ENCODE results near the gene COG6.

Gene COG6

GRCh38 chr13:39623466-39623865 lies 32.0 kb upstream of the COG6 start:
- no peak for TF ChIP-seq CTCF (conservative IDR thresholded peaks at IDR 0.05; ENCODE audit: low read length)
- DNase-seq (ENCODE audit: low read depth) = no peak
- H3K4me3 ChIP-seq (ENCODE audit: low read length) = no peak overlapping the region

DNA sequence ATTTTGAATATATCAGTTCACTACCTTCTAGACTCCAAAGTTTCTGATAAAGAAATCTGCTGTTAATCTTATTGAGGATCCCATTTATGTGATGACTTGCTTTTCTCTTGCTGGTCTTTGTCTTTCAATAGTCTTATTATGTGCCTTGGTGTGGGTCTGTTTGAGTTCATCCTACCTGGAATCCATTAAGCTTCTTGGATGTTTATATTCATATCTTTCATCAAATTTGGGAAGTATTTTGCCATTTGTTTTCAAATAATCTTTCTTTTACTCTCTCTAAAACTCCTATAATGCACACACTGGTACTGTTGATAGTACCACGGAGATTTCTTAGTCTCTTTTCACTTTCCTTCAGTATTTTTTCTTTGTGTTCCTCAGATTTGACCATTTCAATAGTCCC lies 24.2 kb upstream of the COG6 start:
- TF ChIP-seq CTCF (conservative IDR thresholded peaks at IDR 0.05; ENCODE audit: low read length) = no peak
- DNase-seq (ENCODE audit: low read depth) = no peak
- H3K4me3 ChIP-seq (ENCODE audit: low read length) = no peak overlapping the region

DNA sequence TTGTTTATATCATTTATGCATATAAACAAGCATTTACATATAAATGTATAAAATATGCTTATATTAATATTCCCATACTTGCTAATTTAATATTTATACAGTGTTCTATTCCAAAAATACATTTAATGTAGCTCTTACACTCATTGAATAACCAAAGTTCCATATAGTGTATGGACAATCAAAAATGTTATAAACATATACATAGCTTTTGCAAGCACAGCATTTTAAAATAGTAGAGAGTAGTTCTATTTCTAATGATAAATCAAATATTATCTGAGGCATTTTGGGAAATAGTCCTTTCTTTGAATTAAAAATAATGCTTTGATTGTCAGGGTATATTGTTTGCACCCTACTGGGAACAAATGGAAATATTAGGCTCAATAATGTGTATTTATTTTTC lies 22.5 kb upstream of the COG6 start:
- H3K4me3 ChIP-seq (ENCODE audit: low read length) = no peak overlapping the region
- no peak for TF ChIP-seq CTCF (conservative IDR thresholded peaks at IDR 0.05; ENCODE audit: low read length)
- no peak for DNase-seq (ENCODE audit: low read depth)

GRCh38 chr13:39635564-39635963 lies 19.9 kb upstream of the COG6 start:
- DNase-seq (ENCODE audit: low read depth) = no peak
- no peak overlapping the region for H3K4me3 ChIP-seq (ENCODE audit: low read length)
- TF ChIP-seq CTCF (conservative IDR thresholded peaks at IDR 0.05; ENCODE audit: low read length) = no peak

DNA sequence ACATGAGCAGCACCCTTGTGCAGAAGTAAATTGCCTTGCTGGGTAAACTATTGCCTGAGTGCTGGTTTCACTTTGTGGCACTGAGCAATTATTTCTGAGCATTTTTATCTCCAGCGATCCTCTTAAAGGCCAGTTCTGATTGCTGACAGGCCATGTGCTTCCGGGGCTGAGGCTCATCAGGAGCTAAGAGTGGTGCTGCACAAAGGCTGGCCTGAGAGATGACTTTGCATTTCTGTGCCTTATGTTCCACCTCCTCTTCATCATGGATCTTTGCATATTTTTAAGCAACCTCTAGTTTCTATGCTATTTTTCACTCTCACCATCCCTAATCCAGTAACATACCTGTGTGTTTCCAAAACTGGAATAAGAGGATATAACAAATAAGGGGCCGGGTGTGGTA lies 17.6 kb upstream of the COG6 start:
- DNase-seq (ENCODE audit: low read depth) = no peak
- no peak for TF ChIP-seq CTCF (conservative IDR thresholded peaks at IDR 0.05; ENCODE audit: low read length)
- H3K4me3 ChIP-seq (ENCODE audit: low read length) = no peak overlapping the region

- no peak overlapping the region for H3K4me3 ChIP-seq (ENCODE audit: low read length)
- DNase-seq (ENCODE audit: low read depth) = no peak
- TF ChIP-seq CTCF (conservative IDR thresholded peaks at IDR 0.05; ENCODE audit: low read length) = no peak
These were observed 13.8 kb upstream of the COG6 start for GRCh38 chr13:39641645-39642044.

DNA sequence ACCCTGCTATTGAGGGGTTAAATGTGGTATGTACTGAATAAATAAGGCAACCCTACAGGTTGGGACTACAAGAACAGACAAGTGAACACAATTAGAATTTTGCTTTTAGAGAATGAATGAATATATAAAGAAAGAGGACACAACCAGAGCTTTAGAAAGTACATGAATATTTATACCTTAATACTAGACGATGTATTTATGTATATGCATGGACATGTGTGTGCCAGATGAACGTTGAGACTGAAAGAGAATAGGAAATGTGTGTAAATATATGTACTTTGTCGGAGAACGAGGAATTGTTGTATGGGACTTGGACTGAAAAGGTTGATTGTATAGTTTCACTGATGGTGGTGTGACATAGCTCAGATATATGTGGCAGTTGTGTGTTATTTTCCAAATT lies 9.3 kb upstream of the COG6 start:
- H3K4me3 ChIP-seq (ENCODE audit: low read length) = no peak overlapping the region
- TF ChIP-seq CTCF (conservative IDR thresholded peaks at IDR 0.05; ENCODE audit: low read length) = no peak
- DNase-seq (ENCODE audit: low read depth) = no peak
